Gastrocnemius medialis (tissue), 4 donors: ENCODE data around the gene USH2A. TPM values are rescaled to one million over a fixed set of nuclear protein-coding genes. Genes with fewer than 3 reads are reported as not detected.

ENCODE experiments used
- ATAC-seq, 2 donors: fragments of 150-250 bp; one replicate each; pipeline ENCODE4 v1.9.1; 2016
- DNase-seq, 2 donors: peaks; one replicate each; pipeline ENCODE4 v3.0.0-alpha.2; 2019
- H3K27ac ChIP-seq, 4 donors: fragments of 200-600 bp; sonication (generic); 1 replicate in 1 of 4; 2 replicates in 3 of 4; pipeline ENCODE4 v1.5.1; 2016 to 2018; ENCODE audit warnings: mild to moderate bottlenecking in 2 of 4, moderate library complexity in 1 of 4
- H3K27me3 ChIP-seq, 3 donors: fragments of 200-600 bp; sonication (generic) in 2 of 3; 1 replicate in 1 of 3; 2 replicates in 2 of 3; pipeline versions ENCODE4 v1.5.1 to v1.6.0; 2016 to 2019; ENCODE audit warnings: mild to moderate bottlenecking in 1 of 3, moderate library complexity in 1 of 3
- H3K36me3 ChIP-seq, 2 donors: fragments of 200-600 bp; sonication (generic) in 1 of 2; one replicate each; pipeline ENCODE4 v1.5.1; 2017 to 2018
- H3K4me1 ChIP-seq, 2 donors: fragments of 200-600 bp; sonication (generic) in 1 of 2; one replicate each; pipeline ENCODE4 v1.5.1; 2016 to 2017; ENCODE audit warnings: mild to moderate bottlenecking in 2 of 2
- H3K4me3 ChIP-seq, 4 donors: fragments of 200-600 bp; sonication (generic) in 3 of 4; 1 replicate in 1 of 4; 2 replicates in 3 of 4; pipeline ENCODE4 v1.5.1; 2016 to 2019; ENCODE audit warnings: mild to moderate bottlenecking in 2 of 4
- H3K9me3 ChIP-seq, 3 donors: fragments of 200-600 bp; sonication (generic) in 2 of 3; 1 replicate in 1 of 3; 2 replicates in 2 of 3; pipeline ENCODE4 v1.5.1; 2016 to 2019
- CTCF ChIP-seq, 5 experiments: fragments of 450-650 bp in 3 of 5; fragments of 200-600 bp in 2 of 5; sonication (generic) in 2 of 5; IDR thresholded peaks in 4 of 5; conservative IDR thresholded peaks in 1 of 5; 1 replicate in 4 of 5; 2 replicates in 1 of 5; pipeline ENCODE4 v1.5.1; 2016 to 2019; ENCODE audit warnings: antibody characterized with exemption in 5 of 5, mild to moderate bottlenecking in 3 of 5, moderate library complexity in 3 of 5
- POLR2A ChIP-seq, 2 donors: fragments of 450-650 bp; IDR thresholded peaks; one replicate each; pipeline ENCODE4 v1.6.1; 2017; ENCODE audit warnings: antibody characterized with exemption in 2 of 2, mild to moderate bottlenecking in 2 of 2, moderate library complexity in 2 of 2
- in situ Hi-C, 4 donors: fragments of 200-750 bp; cut with MboI; loops; one replicate each; pipeline versions ENCODE4 v1.15.0 to v1.8.0; 2017; ENCODE audit warnings: low sequenced_read_pairs in 4 of 4
- intact Hi-C: fragments of 100-400 bp; cut with DNase I; formaldehyde crosslinking; loops from one replicate; pipeline ENCODE4 v1.15.1; 2023; ENCODE audit warnings: low total_unique reads
- total RNA-seq, 4 donors: library from RNA; depleted of rRNA; stranded (reverse); fragments of >200 nt; gene quantifications; one replicate each; pipeline versions ENCODE4 v1.1.0 to v1.2.3, GENCODE V29; 2016

USH2A gene
- total RNA-seq, 4 donors from 2014 or later: 0.02 TPM; not detected in 3

- in situ Hi-C loops (no loop called here), intact Hi-C loops (no loop called here)
- ATAC-seq (no peak), DNase-seq (no peak)
- Histone ChIP-seq H3K36me3 (no peaks in the 10 kb centered on the region), H3K4me3 (no peak overlapping the region), H3K27ac (no peak overlapping the region), H3K27me3 (no peaks in the 10 kb centered on the region), H3K4me1 (no peaks in the 10 kb centered on the region), H3K9me3 (no peaks in the 10 kb centered on the region)
- TF ChIP-seq POLR2A (IDR thresholded peaks at IDR 0.05) (no peak), CTCF (IDR thresholded peaks at IDR 0.05 in 4 of 5, conservative IDR thresholded peaks at IDR 0.05 in 1 of 5) (no peak)
Measured at GRCh38 chr1:215682232-215682631, 741.0 kb downstream of the USH2A start.

GRCh38 chr1:215681041-215681440 is 742.2 kb downstream of the USH2A start:
- ATAC-seq (no peak), DNase-seq (no peak)
- Histone ChIP-seq H3K4me3 (no peak overlapping the region), H3K27ac (no peak overlapping the region), H3K36me3 (no peaks in the 10 kb centered on the region), H3K4me1 (no peaks in the 10 kb centered on the region), H3K9me3 (no peaks in the 10 kb centered on the region), H3K27me3 (no peaks in the 10 kb centered on the region)
- in situ Hi-C loops (no loop called here), intact Hi-C loops (no loop called here)
- TF ChIP-seq POLR2A (IDR thresholded peaks at IDR 0.05) (no peak), CTCF (IDR thresholded peaks at IDR 0.05 in 4 of 5, conservative IDR thresholded peaks at IDR 0.05 in 1 of 5) (no peak)

GRCh38 chr1:215679231-215679630 is 744.0 kb downstream of the USH2A start:
- TF ChIP-seq CTCF (IDR thresholded peaks at IDR 0.05 in 4 of 5, conservative IDR thresholded peaks at IDR 0.05 in 1 of 5) (no peak), POLR2A (IDR thresholded peaks at IDR 0.05) (no peak)
- intact Hi-C loops (no loop called here), in situ Hi-C loops (no loop called here)
- no peaks in the 10 kb centered on the region for H3K36me3 ChIP-seq
- H3K27ac ChIP-seq: no peak overlapping the region
- H3K4me1 ChIP-seq: no peaks in the 10 kb centered on the region
- DNase-seq: no peak
- no peak for ATAC-seq
- no peak overlapping the region for H3K4me3 ChIP-seq
- H3K9me3 ChIP-seq: no peaks in the 10 kb centered on the region
- H3K27me3 ChIP-seq: no peaks in the 10 kb centered on the region

- no peak for ATAC-seq
Measured at GRCh38 chr1:215677112-215677511, 746.1 kb downstream of the USH2A start.

More at GRCh38 chr1:215677112-215677511, 746.1 kb downstream of the USH2A start:
- no peak for DNase-seq
- TF ChIP-seq POLR2A (IDR thresholded peaks at IDR 0.05) (no peak), CTCF (IDR thresholded peaks at IDR 0.05 in 4 of 5, conservative IDR thresholded peaks at IDR 0.05 in 1 of 5) (no peak)
- no peaks in the 10 kb centered on the region for H3K27me3 ChIP-seq
- no peaks in the 10 kb centered on the region for H3K36me3 ChIP-seq
- no peak overlapping the region for H3K27ac ChIP-seq
- intact Hi-C loops: no loop called here
- in situ Hi-C loops: no loop called here
- H3K4me3 ChIP-seq: no peak overlapping the region
- H3K9me3 ChIP-seq: no peaks in the 10 kb centered on the region
- H3K4me1 ChIP-seq: no peaks in the 10 kb centered on the region
